Hepatocyte (in vitro differentiated cells): Measurements from ENCODE around the gene TOGARAM1. TPM values are rescaled to one million over a fixed set of nuclear protein-coding genes. Genes with fewer than 3 reads are reported as not detected.

Source experiments
- DNase-seq: peaks from one replicate; pipeline ENCODE4 v3.0.0-alpha.2; 2016; ENCODE audit warnings: low spot score
- H2AFZ ChIP-seq: fragments of 200-600 bp; sonication (generic); 2 replicates; pipeline ENCODE4 v1.6.0; 2016; ENCODE audit warnings: antibody characterized with exemption, mild to moderate bottlenecking
- H3K27ac ChIP-seq: fragments of 200-600 bp; sonication (generic); 2 replicates; pipeline ENCODE4 v1.5.1; 2016; ENCODE audit warnings: mild to moderate bottlenecking
- H3K27me3 ChIP-seq: fragments of 200-600 bp; sonication (generic); 2 replicates; pipeline ENCODE4 v1.6.1; 2016
- H3K36me3 ChIP-seq: fragments of 200-600 bp; sonication (generic); replicated peaks from 2 replicates; pipeline ENCODE4 v1.5.1; 2016; ENCODE audit warnings: low read depth; ENCODE audit not compliant: insufficient read depth
- H3K4me1 ChIP-seq: fragments of 200-600 bp; sonication (generic); 2 replicates; pipeline ENCODE4 v1.5.1; 2016; ENCODE audit warnings: mild to moderate bottlenecking, moderate library complexity; ENCODE audit not compliant: insufficient read depth
- H3K4me2 ChIP-seq: fragments of 200-600 bp; sonication (generic); 2 replicates; pipeline ENCODE4 v1.6.0; 2016
- H3K4me3 ChIP-seq: fragments of 200-600 bp; sonication (generic); 2 replicates; pipeline ENCODE4 v1.5.1; 2016; ENCODE audit warnings: mild to moderate bottlenecking
- H3K79me2 ChIP-seq: fragments of 200-600 bp; sonication (generic); 2 replicates; pipeline ENCODE4 v1.6.0; 2017; ENCODE audit warnings: mild to moderate bottlenecking
- H3K9me2 ChIP-seq: fragments of 200-600 bp; sonication (generic); replicated peaks from 2 replicates; pipeline ENCODE4 v1.6.0; 2017; ENCODE audit warnings: mild to moderate bottlenecking; ENCODE audit not compliant: insufficient read depth
- H3K9me3 ChIP-seq: fragments of 200-600 bp; sonication (generic); 2 replicates; pipeline ENCODE4 v1.5.1; 2016; ENCODE audit warnings: low read depth, mild to moderate bottlenecking
- H4K20me1 ChIP-seq: fragments of 200-600 bp; sonication (generic); 2 replicates; pipeline ENCODE4 v1.6.0; 2016; ENCODE audit warnings: mild to moderate bottlenecking; ENCODE audit not compliant: insufficient read depth, poor library complexity, severe bottlenecking
- CTCF ChIP-seq: fragments of 200-600 bp; sonication (generic); IDR thresholded peaks from 2 replicates; pipeline ENCODE4 v1.5.1; 2016; ENCODE audit warnings: antibody characterized with exemption, mild to moderate bottlenecking; ENCODE audit not compliant: poor library complexity
- EZH2 ChIP-seq: fragments of 200-600 bp; sonication (generic); IDR thresholded peaks from 2 replicates; pipeline ENCODE4 v1.6.1; 2016; ENCODE audit warnings: antibody characterized with exemption, mild to moderate bottlenecking, borderline replicate concordance
- EZH2phosphoT487 ChIP-seq: fragments of 200-600 bp; sonication (generic); IDR thresholded peaks from one replicate; pipeline ENCODE4 v1.6.1; 2018; ENCODE audit warnings: antibody characterized with exemption, mild to moderate bottlenecking, low read depth, moderate library complexity; ENCODE audit not compliant: unreplicated experiment, severe bottlenecking
- WGBS: methylation state at CpG from one replicate; pipeline ENCODE4 v1.1.6; 2016; ENCODE audit warnings: low lambda C conversion rate; ENCODE audit errors: missing lambda C conversion rate; 5-methylcytosine and 5-hydroxymethylcytosine counted together
- polyA plus RNA-seq: library from polyadenylated mRNA; unstranded; fragments of >200 nt; fragmentation: Nextera tagmentation; extraction: Ambion mirVana; gene quantifications from 2 replicates; pipeline ENCODE4 v1.2.1, GENCODE V29; 2016
- total RNA-seq: library from RNA; depleted of rRNA; stranded (reverse); fragments of >200 nt; gene quantifications from 2 replicates; pipeline ENCODE4 v1.2.3, GENCODE V29; 2014

Gene TOGARAM1
- total and polyA plus RNA-seq, 2 experiments from 2014 or later, result 9.3 to 36.2 TPM

- Histone ChIP-seq H3K27me3 (no peaks in the 10 kb centered on the region), H3K4me1 (no peaks in the 10 kb centered on the region), H3K36me3 (no peaks in the 10 kb centered on the region), H3K27ac (no peak overlapping the region), H3K9me3 (no peaks in the 10 kb centered on the region), H4K20me1 (no peaks in the 10 kb centered on the region), H3K9me2 (no peaks in the 10 kb centered on the region), H3K4me2 (no peak overlapping the region), H2AFZ (no peak overlapping the region), H3K79me2 (no peaks in the 10 kb centered on the region), H3K4me3 (no peak overlapping the region)
- 100% methylated on average over 2 of the region's 2 CpGs for WGBS
- DNase-seq, result no peak
- TF ChIP-seq CTCF (no peak), EZH2phosphoT487 (no peak), EZH2 (no peak)
Observed at GRCh38 chr14:45028107-45028626, 66.2 kb downstream of the TOGARAM1 start.

DNA sequence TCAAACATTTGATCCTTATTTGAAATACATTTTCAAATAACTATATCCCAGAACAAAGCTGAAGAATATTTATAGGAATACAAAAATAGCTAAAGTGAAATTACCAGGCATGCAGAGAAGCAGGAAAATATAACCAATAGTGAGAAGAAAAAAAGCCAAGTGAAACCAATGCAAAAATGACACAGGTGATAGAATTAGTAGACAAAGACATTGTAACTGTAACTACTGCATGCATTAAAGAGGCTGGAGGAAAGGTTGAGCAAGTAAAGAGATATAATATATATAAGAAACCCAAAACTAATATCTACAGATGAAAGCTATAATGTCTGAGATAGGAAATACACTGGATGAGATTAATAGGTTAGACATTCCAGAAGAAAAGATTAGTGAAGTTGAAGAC, 72.7 kb downstream of the TOGARAM1 start:
- H3K9me3 ChIP-seq, result no peaks in the 10 kb centered on the region
- H3K4me3 ChIP-seq, result no peak overlapping the region
- H3K27me3 ChIP-seq, result no peaks in the 10 kb centered on the region
- no peak overlapping the region for H2AFZ ChIP-seq
- H3K9me2 ChIP-seq, result no peaks in the 10 kb centered on the region
- H3K4me1 ChIP-seq, result no peaks in the 10 kb centered on the region
- H3K4me2 ChIP-seq, result no peak overlapping the region
- no peaks in the 10 kb centered on the region for H4K20me1 ChIP-seq
- no peaks in the 10 kb centered on the region for H3K36me3 ChIP-seq
- no peaks in the 10 kb centered on the region for H3K79me2 ChIP-seq
- TF ChIP-seq EZH2phosphoT487 (no peak), EZH2 (no peak), CTCF (no peak)
- DNase-seq, result no peak
- H3K27ac ChIP-seq, result no peak overlapping the region

- H3K4me2 ChIP-seq, result no peak overlapping the region
- no peak overlapping the region for H2AFZ ChIP-seq
- H3K4me3 ChIP-seq, result no peak overlapping the region
- TF ChIP-seq CTCF (no peak), EZH2 (no peak), EZH2phosphoT487 (no peak)
- no peaks in the 10 kb centered on the region for H3K4me1 ChIP-seq
- H4K20me1 ChIP-seq, result no peaks in the 10 kb centered on the region
- H3K27me3 ChIP-seq, result no peaks in the 10 kb centered on the region
- no peaks in the 10 kb centered on the region for H3K79me2 ChIP-seq
- H3K36me3 ChIP-seq, result no peaks in the 10 kb centered on the region
- 92% methylated on average over 5 of the region's 5 CpGs for WGBS
- no peaks in the 10 kb centered on the region for H3K9me2 ChIP-seq
- no peak overlapping the region for H3K27ac ChIP-seq
- H3K9me3 ChIP-seq, result no peaks in the 10 kb centered on the region
- DNase-seq, result no peak
Observed at GRCh38 chr14:45038256-45038655, 76.3 kb downstream of the TOGARAM1 start.

DNA sequence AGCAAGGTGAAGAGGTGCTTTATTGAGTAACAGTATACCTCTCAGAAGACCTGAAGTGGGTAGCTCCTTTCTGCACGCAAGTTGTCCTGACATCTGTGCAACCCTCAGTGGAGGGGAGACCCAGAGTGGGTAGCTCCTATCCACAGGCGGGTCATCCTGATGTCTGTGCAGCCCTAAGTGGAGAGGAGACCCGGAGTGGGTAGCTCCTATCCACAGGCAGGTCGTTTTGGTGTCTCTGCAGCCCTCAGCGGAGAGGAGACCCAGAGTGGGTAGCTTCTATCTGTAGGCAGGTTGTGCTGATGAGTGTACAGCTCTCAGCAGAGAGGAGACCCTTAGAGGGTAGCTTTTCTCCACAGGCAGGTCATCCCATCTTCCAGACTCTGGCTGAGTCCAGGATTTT, 76.9 kb downstream of the TOGARAM1 start:
- H2AFZ ChIP-seq, result no peak overlapping the region
- TF ChIP-seq EZH2phosphoT487 (no peak), EZH2 (no peak), CTCF (no peak)
- no peak overlapping the region for H3K4me3 ChIP-seq
- WGBS, result 97% methylated on average over 5 of the region's 5 CpGs
- no peak overlapping the region for H3K4me2 ChIP-seq
- DNase-seq, result no peak
- H3K79me2 ChIP-seq, result no peaks in the 10 kb centered on the region
- H3K36me3 ChIP-seq, result no peaks in the 10 kb centered on the region
- H3K9me2 ChIP-seq, result no peaks in the 10 kb centered on the region
- H3K9me3 ChIP-seq, result no peaks in the 10 kb centered on the region
- no peaks in the 10 kb centered on the region for H3K4me1 ChIP-seq
- H3K27me3 ChIP-seq, result no peaks in the 10 kb centered on the region
- no peaks in the 10 kb centered on the region for H4K20me1 ChIP-seq
- H3K27ac ChIP-seq, result no peak overlapping the region
